GM21526 (cell line): ENCODE data around the gene BCKDK.
"Not testable (repeated sequence)": the region's sequence is repeated elsewhere in the genome, so short reads cannot be mapped to it uniquely, and the experiment has no call there.

Experiments used
- ATAC-seq: cut with Tn5 transposase; IDR thresholded peaks from one replicate; pipeline ENCODE4 v1.9.1; 2021; ENCODE audit warnings: moderate library complexity; ENCODE audit not compliant: unreplicated experiment, low FRiP score

The BCKDK gene

DNA sequence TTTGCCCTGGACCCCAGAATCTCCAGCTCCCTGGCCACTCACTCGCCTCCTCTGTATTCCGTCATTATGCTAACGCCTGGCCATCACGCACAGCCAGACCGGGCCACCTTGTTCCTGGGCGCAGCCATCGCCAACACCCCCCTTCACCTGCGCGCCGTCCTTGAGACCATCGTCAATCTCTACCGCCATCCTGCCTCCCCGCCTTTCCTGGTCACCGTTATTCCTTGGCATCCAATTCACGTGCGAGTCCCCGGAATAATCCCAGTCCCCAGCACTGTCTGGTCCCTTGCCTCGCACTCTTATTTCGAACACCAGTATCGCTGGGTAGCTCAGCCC lies 14.1 kb upstream of the BCKDK start:
- ATAC-seq = peak; percentile 12

DNA sequence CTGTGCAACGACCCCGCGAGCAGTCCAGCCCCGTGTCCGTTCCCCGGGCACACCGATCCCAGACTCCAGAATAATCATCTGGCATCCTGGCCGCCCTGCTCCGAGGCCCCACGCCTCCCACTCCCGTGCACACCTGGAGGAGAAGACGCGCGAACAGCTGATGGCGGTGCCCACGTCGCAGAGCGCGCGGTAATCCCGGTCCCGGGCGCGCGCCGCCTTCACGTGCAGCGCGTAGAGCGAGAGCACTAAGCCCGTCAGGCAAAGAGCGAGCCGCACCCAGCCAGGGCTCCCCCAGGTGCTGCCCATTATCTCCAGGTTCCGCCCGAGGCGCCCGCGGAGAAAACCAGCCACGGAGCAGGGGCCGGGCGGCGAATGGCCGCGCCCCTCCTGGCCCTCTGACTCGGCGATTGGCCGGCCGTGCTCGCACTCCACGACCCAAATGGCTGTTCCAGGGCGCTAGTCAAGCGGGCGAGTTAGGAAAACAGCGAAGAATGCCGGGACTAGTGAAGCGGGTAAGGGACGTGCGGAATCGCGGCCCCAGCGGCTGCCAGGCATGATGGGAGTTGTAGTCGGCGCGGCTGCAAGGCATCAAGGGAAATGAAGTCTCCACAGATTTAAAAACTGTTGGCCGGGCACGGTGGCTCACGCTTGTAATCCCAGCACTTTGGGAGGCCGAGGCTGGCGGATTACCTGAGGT lies 13.6 kb upstream of the BCKDK start, which contains the start of gene VKORC1:
Gene VKORC1, minus strand, starts transcription at position 374 of the 697 bp plus-strand sequence. Its CDS starts 68 bp downstream, at position 306.
- peak; percentile 65 for ATAC-seq

- ATAC-seq = no peak
Measured at GRCh38 chr16:31099860-31100638, 8.1 kb upstream of the BCKDK start.

DNA sequence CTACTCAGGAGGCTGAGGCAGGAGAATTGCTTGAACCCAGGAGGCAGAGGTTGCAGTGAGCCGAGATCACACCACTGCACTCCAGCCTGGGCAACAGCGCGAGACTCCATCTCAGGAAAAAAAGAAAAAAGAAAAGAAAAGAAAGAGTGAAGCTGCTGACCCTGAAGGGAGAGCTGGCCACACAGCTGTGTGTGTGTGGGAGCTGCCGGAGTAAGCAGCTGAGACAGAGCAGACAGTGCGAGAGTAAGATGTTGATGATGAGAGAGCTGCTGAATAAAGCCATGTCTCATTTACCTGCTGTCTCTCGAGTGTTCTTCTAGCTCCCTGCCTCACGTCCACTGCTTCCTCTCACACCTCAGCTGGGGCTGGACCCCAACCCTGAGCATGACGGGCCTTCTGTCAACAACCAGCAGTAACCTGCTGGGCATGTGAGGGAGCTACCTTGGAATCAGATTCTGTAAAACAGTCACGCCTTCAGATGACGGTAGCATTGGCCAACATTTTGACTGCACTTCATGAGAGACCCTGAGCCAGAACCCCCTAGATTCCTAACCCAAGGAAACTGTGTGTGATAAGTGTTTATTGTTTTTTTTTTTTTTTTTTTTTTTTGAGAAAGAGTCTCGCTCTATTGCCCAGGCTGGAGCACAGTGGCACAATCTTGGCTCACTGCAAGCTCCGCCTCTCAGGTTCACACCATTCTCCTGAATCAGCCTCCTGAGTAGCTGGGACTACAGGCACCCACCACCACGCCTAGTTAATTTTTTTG lies 7.1 kb upstream of the BCKDK start:
- not testable (repeated sequence) for ATAC-seq

DNA sequence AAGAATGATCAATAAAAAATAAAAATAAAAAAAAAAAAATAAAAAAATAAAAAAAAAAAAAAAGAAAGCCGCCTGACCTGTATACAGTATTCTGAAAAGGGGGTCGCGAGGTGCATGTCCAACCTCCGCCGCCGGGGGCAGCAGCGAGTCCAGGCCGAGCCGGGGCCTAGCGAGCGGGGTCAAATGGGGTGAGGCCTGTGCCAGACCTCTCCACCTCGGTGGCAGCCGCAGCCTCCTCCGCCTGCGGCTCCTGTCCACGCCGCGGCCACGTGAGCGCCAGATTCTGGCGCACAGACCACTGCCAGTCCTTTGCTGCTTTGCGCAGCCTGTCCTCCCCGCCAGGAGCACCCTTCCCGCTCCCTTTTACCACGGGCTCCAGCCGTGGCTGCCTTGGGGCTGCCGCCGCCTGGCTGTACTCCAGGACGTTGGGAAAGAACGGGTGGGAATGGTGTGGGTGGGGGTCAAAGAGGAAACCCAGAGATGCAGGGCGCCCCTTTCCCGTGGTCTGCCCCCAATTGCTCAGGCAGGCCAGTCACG lies 2.4 kb upstream of the BCKDK start:
- no peak for ATAC-seq

- no peak for ATAC-seq
Measured at GRCh38 chr16:31106509-31107464, 1.4 kb upstream of the BCKDK start.

- ATAC-seq = peak; percentile 46
Measured at GRCh38 chr16:31107465-31107867, 720 bp upstream of the BCKDK start.

DNA sequence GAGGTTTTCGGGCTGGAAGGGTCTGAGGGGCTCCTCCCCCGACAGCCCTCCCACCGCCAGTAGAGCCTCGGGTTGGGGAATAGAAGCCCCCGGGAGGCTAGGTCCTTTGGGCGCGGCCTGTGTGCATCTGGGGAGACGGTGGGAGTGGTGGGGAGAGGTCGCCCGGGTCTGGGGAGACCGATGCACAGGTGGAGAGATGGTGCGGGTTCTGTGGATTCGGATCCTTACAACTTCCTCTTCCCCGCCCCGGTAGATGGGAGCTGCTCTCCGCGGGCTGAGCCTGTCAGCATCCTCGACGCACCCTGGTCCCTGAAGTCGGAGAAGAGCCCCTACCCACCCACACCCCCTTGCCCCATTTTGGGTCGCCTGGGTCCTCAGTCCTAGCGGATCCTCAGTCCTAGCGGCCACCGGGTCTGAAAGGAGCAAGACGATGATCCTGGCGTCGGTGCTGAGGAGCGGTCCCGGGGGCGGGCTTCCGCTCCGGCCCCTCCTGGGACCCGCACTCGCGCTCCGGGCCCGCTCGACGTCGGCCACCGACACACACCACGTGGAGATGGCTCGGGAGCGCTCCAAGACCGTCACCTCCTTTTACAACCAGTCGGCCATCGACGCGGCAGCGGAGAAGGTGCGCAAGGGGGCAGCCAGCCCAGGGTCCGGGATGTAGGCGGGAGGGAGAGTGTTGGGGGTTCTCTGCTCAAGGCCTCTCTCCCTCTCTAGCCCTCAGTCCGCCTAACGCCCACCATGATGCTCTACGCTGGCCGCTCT lies 790 bp downstream of the BCKDK start:
- ATAC-seq = no peak

- ATAC-seq = no peak
Measured at GRCh38 chr16:31109622-31110021, 1.4 kb downstream of the BCKDK start.

- no peak for ATAC-seq
Measured at GRCh38 chr16:31110106-31111034, 2.2 kb downstream of the BCKDK start.

GRCh38 chr16:31111881-31112466 lies 3.8 kb downstream of the BCKDK start:
- ATAC-seq = no peak

DNA sequence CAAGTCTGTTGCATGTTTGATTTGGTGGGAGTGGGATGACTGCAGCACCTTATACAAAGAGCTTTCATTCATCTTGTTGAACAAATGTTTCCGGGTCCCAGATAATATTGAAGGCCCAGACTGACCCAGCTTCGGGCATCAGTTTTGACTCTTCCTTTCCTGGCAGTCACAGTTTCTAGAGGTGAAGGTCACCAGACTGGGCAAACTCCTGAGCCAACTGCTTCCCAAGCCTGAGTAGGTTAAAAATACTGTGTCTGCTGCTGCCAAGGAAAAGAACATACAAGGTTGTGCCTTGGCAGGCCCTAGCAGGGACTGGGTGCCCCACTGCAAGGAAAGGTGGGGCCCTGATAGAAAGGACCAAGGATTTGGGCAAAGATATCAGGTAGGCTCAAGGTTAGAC lies 4.5 kb downstream of the BCKDK start:
- no peak for ATAC-seq

- ATAC-seq = no peak
Measured at GRCh38 chr16:31113121-31114120, 5.2 kb downstream of the BCKDK start.

DNA sequence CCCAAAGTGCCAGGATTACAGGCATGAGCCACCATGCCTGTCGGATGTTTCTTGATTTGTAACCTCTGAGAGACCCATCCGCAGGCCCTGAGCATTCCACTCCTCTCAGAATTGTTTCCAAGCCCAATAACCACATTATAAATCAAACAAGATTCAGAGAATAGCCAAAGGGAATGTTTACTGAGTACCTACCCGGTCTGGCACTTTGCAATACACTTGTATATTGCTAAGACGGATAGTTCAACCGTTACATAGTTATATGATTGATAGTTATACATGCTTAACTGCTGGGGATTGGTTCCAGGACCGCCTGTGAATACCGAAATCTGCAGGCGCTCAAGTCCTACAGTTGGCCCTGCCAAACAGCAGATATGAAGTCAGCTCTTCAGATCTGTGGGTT lies 6.3 kb downstream of the BCKDK start:
- no peak for ATAC-seq

- peak; percentile 87 for ATAC-seq
Measured at GRCh38 chr16:31117384-31118222, 9.4 kb downstream of the BCKDK start, which contains the start of gene KAT8. KAT8 (plus strand) TSS chr16:31117664; CDS start chr16:31117682, 18 bp downstream.
